ENCODE results near the gene ATP5F1C. TPM values are rescaled to one million over a fixed set of nuclear protein-coding genes. Genes with fewer than 3 reads are reported as not detected.

The ATP5F1C gene
- total RNA-seq, 1 experiment from 2014 or later = 284 TPM

- no peak overlapping the region for H3K27ac ChIP-seq
- peaks cover 6% of the 10 kb centered on the region; the same call in 1 of the 2 replicates for H3K9me3 ChIP-seq (ENCODE audit: insufficient read depth, low read depth)
- H3K4me2 ChIP-seq = no peak overlapping the region
- no TSS peak for BruUV-seq (replicated peaks)
- H3K9me2 ChIP-seq (ENCODE audit: insufficient read depth) = no peaks in the 10 kb centered on the region
- H3K4me1 ChIP-seq (replicated peaks; ENCODE audit: insufficient read depth) = no peaks in the 10 kb centered on the region
- DNase-seq = no peak
- H3K4me3 ChIP-seq = no peak overlapping the region
- no peak overlapping the region for H2AFZ ChIP-seq
- ChIA-PET POLR2A (ENCODE audit: unreplicated experiment) (no interaction called here), CTCF (no interaction called here)
- no peaks in the 10 kb centered on the region for H4K20me1 ChIP-seq (ENCODE audit: insufficient read depth)
- H3K36me3 ChIP-seq (ENCODE audit: low read depth) = no peaks in the 10 kb centered on the region
- no peaks in the 10 kb centered on the region for H3F3A ChIP-seq (ENCODE audit: insufficient read depth, low read depth)
- TF ChIP-seq EZH2 (IDR thresholded peaks at IDR 0.05; ENCODE audit: low read depth) (no peak), CTCF (conservative IDR thresholded peaks at IDR 0.05) (no peak)
- H3K79me2 ChIP-seq (ENCODE audit: low read depth) = no peaks in the 10 kb centered on the region
- H3K27me3 ChIP-seq (ENCODE audit: insufficient read depth, low read depth) = no peaks in the 10 kb centered on the region
- intact Hi-C loops (cut with micrococcal nuclease; ENCODE audit: unreplicated experiment) = no loop called here
These were observed 69.3 kb downstream of the ATP5F1C start for GRCh38 chr10:7857262-7857661.

Other genes with a start within 250 kb of the ATP5F1C start
- not detected in 2 replicates for gene ITIH5, start 121.2 kb upstream of the ATP5F1C start, total RNA-seq (2021)
- not detected in 2 replicates for gene ITIH2, start 84.9 kb upstream of the ATP5F1C start, total RNA-seq (2021)
- 7.5 and 10.4 TPM in 2 replicates for gene KIN, start 184 bp upstream of the ATP5F1C start, total RNA-seq (2021)
- 7.2 and 7.7 TPM in 2 replicates for gene TAF3, start 30.3 kb downstream of the ATP5F1C start, total RNA-seq (2021)